SK-N-SH (cell line): Measurements from ENCODE around the gene ANKS6.

Source experiments
- EP300 ChIP-seq, 2 experiments: IDR thresholded peaks; 2 replicates each; pipeline versions ENCODE4 v1.4.0 to v1.6.1; 2012; ENCODE audit warnings: borderline replicate concordance in 1 of 2, low read depth in 1 of 2, low read length in 1 of 2
- EZH2phosphoT487 ChIP-seq: fragments of 200-600 bp; sonication (generic); IDR thresholded peaks from 2 replicates; pipeline ENCODE4 v1.6.1; 2017; ENCODE audit warnings: low read depth, mixed run types, mild to moderate bottlenecking, antibody characterized with exemption, moderate library complexity, borderline replicate concordance
- GABPA ChIP-seq: IDR thresholded peaks from 2 replicates; pipeline ENCODE4 v1.4.0; 2012; ENCODE audit warnings: low read depth, mild to moderate bottlenecking
- JUND ChIP-seq: IDR thresholded peaks from 2 replicates; pipeline ENCODE4 v1.4.0; 2012
- MXI1 ChIP-seq: IDR thresholded peaks from 2 replicates; pipeline ENCODE4 v1.6.1; 2012; ENCODE audit warnings: mild to moderate bottlenecking, low read depth, low read length, improper control_type of control experiment
- POLR2AphosphoS5 ChIP-seq: IDR thresholded peaks from 2 replicates; pipeline ENCODE4 v1.6.1; 2012; ENCODE audit warnings: low read depth, low read length
- SIN3A ChIP-seq: IDR thresholded peaks from 2 replicates; pipeline ENCODE4 v1.6.1; 2012; ENCODE audit warnings: low read depth, mild to moderate bottlenecking, low read length, moderate library complexity, borderline replicate concordance
- TAF1 ChIP-seq: IDR thresholded peaks from 2 replicates; pipeline ENCODE4 v1.6.1; 2012; ENCODE audit warnings: low read depth, mild to moderate bottlenecking, low read length, moderate library complexity, borderline replicate concordance
- YY1 ChIP-seq: IDR thresholded peaks from 2 replicates; pipeline ENCODE4 v1.4.0; 2012; ENCODE audit warnings: low read depth, mild to moderate bottlenecking
- TF ChIP-seq, protein P1 (sequence below): fragments of 200-600 bp; sonication (generic); IDR thresholded peaks from 2 replicates; pipeline ENCODE4 v1.6.1; 2017; ENCODE audit warnings: antibody characterized with exemption, mild to moderate bottlenecking, moderate library complexity
- TF ChIP-seq, protein P2 (sequence below): IDR thresholded peaks from 2 replicates; pipeline ENCODE4; 2012
- TF ChIP-seq, protein P3 (sequence below): IDR thresholded peaks from 2 replicates; pipeline ENCODE4 v1.4.0; 2012; ENCODE audit warnings: low read depth

DNA sequence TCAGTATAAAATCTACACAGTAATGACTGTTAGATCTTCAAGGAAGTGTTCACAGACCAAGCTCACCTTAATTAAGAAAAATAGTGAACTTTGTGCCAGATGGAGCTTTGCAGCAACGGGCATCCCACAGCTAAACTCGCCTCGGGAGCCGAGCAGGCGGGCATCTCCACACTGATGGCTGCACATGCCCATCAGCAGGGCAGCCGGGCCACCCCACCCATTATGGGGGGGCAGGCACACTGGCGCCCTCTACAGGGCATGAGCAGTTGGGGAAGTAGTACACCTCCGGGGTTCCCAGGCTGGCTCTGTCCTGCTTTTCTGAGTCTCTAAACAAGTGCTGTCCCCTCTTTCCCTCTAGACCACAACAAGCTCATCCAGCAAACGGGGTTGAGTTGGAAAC, 21.6 kb downstream of the ANKS6 start:
- no peak for TF ChIP-seq TAF1
- TF ChIP-seq YY1, result no peak
- no peak for TF ChIP-seq GABPA
- TF ChIP-seq JUND, result no peak
- TF ChIP-seq, protein P1, sequence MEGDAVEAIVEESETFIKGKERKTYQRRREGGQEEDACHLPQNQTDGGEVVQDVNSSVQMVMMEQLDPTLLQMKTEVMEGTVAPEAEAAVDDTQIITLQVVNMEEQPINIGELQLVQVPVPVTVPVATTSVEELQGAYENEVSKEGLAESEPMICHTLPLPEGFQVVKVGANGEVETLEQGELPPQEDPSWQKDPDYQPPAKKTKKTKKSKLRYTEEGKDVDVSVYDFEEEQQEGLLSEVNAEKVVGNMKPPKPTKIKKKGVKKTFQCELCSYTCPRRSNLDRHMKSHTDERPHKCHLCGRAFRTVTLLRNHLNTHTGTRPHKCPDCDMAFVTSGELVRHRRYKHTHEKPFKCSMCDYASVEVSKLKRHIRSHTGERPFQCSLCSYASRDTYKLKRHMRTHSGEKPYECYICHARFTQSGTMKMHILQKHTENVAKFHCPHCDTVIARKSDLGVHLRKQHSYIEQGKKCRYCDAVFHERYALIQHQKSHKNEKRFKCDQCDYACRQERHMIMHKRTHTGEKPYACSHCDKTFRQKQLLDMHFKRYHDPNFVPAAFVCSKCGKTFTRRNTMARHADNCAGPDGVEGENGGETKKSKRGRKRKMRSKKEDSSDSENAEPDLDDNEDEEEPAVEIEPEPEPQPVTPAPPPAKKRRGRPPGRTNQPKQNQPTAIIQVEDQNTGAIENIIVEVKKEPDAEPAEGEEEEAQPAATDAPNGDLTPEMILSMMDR, result peak; percentile 67
- TF ChIP-seq EZH2phosphoT487, result no peak
- TF ChIP-seq EP300 (IDR thresholded peaks at IDR 0.05; ENCODE audit: borderline replicate concordance in 1 of 2, low read depth in 1 of 2, low read length in 1 of 2), result no peak
- no peak for TF ChIP-seq POLR2AphosphoS5
- TF ChIP-seq, protein P2, sequence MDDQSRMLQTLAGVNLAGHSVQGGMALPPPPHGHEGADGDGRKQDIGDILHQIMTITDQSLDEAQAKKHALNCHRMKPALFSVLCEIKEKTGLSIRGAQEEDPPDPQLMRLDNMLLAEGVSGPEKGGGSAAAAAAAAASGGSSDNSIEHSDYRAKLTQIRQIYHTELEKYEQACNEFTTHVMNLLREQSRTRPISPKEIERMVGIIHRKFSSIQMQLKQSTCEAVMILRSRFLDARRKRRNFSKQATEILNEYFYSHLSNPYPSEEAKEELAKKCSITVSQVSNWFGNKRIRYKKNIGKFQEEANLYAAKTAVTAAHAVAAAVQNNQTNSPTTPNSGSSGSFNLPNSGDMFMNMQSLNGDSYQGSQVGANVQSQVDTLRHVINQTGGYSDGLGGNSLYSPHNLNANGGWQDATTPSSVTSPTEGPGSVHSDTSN, result no peak
- TF ChIP-seq SIN3A, result no peak
- TF ChIP-seq MXI1, result no peak
- TF ChIP-seq, protein P3, sequence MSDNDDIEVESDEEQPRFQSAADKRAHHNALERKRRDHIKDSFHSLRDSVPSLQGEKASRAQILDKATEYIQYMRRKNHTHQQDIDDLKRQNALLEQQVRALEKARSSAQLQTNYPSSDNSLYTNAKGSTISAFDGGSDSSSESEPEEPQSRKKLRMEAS, result no peak
